Thoracic aorta (tissue), 2 donors: ENCODE results near the gene ENTHD1. TPM values are rescaled to one million over a fixed set of nuclear protein-coding genes. Genes with fewer than 3 reads are reported as not detected.

Experiments
- ATAC-seq: fragments of 150-250 bp; one replicate; pipeline ENCODE4 v1.8.0; 2017; ENCODE audit warnings: low read depth; ENCODE audit not compliant: insufficient number of reproducible peaks, low FRiP score
- DNase-seq: peaks from one replicate; pipeline ENCODE4 v3.0.0-alpha.2; 2020; ENCODE audit warnings: low spot score
- H3K27ac ChIP-seq, 2 donors: fragments of 200-600 bp; sonication (generic); 1 replicate in 1 of 2; 2 replicates in 1 of 2; pipeline ENCODE4 v1.5.1; 2016; ENCODE audit warnings: mild to moderate bottlenecking in 2 of 2, moderate library complexity in 2 of 2
- H3K27me3 ChIP-seq: fragments of 200-600 bp; sonication (generic); replicated peaks from 2 replicates; pipeline ENCODE4 v1.6.0; 2016; ENCODE audit warnings: mild to moderate bottlenecking; ENCODE audit not compliant: insufficient read depth
- H3K36me3 ChIP-seq: fragments of 200-600 bp; sonication (generic); one replicate; pipeline ENCODE4 v1.5.1; 2016
- H3K4me1 ChIP-seq, 2 donors: fragments of 200-600 bp; sonication (generic); 1 replicate in 1 of 2; 2 replicates in 1 of 2; pipeline versions ENCODE4 v1.5.1 to v1.6.0; 2016; ENCODE audit warnings: low read depth in 2 of 2, mild to moderate bottlenecking in 1 of 2; ENCODE audit not compliant: control insufficient read depth in 1 of 2
- H3K4me3 ChIP-seq: fragments of 200-600 bp; sonication (generic); 2 replicates; pipeline ENCODE4 v1.5.1; 2016; ENCODE audit warnings: mild to moderate bottlenecking
- H3K9me3 ChIP-seq: fragments of 200-600 bp; sonication (generic); 2 replicates; pipeline ENCODE4 v1.5.1; 2016
- total RNA-seq, 2 donors: library from RNA; depleted of rRNA; stranded (reverse); fragments of >200 nt; gene quantifications; one replicate each; pipeline versions ENCODE4 v1.1.0 to v1.2.3, GENCODE V29; 2016
- TF ChIP-seq, protein P1 (sequence below): fragments of 200-600 bp; sonication (generic); IDR thresholded peaks from one replicate; pipeline ENCODE4 v1.5.1; 2019; ENCODE audit warnings: antibody characterized with exemption

ENTHD1 gene, protein sequence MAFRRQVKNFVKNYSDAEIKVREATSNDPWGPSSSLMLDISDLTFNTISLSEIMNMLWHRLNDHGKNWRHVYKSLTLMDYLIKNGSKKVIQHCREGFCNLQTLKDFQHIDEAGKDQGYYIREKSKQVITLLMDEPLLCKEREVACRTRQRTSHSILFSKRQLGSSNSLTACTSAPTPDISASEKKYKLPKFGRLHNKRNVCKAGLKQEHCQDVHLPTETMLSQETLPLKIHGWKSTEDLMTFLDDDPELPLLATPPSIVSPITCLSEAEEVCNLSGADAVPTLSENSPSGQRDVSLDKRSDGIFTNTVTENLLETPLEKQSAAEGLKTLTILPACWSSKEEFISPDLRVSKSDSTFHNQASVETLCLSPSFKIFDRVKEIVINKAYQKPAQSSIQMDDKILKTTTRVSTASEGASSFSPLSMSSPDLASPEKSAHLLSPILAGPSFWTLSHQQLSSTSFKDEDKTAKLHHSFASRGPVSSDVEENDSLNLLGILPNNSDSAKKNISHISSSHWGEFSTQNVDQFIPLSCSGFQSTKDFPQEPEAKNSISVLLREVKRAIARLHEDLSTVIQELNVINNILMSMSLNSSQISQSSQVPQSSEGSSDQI
- not detected for total RNA-seq

GRCh38 chr22:39893526-39893925 lies at the start of gene ENTHD1:
Gene ENTHD1, minus strand, starts transcription at chr22:39893760. Its CDS starts 6,012 bp downstream, at chr22:39887748.
- Histone ChIP-seq H3K27me3 (no peaks in the 10 kb centered on the region), H3K9me3 (no peaks in the 10 kb centered on the region), H3K27ac (no peak within 1 kb of the TSS), H3K4me3 (no peak within 1 kb of the TSS), H3K36me3 (no peaks in the 10 kb centered on the region), H3K4me1 (no peaks in the 10 kb centered on the region)
- no peak for ATAC-seq
- TF ChIP-seq, protein P1, sequence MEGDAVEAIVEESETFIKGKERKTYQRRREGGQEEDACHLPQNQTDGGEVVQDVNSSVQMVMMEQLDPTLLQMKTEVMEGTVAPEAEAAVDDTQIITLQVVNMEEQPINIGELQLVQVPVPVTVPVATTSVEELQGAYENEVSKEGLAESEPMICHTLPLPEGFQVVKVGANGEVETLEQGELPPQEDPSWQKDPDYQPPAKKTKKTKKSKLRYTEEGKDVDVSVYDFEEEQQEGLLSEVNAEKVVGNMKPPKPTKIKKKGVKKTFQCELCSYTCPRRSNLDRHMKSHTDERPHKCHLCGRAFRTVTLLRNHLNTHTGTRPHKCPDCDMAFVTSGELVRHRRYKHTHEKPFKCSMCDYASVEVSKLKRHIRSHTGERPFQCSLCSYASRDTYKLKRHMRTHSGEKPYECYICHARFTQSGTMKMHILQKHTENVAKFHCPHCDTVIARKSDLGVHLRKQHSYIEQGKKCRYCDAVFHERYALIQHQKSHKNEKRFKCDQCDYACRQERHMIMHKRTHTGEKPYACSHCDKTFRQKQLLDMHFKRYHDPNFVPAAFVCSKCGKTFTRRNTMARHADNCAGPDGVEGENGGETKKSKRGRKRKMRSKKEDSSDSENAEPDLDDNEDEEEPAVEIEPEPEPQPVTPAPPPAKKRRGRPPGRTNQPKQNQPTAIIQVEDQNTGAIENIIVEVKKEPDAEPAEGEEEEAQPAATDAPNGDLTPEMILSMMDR = no peak
- DNase-seq = no peak

DNA sequence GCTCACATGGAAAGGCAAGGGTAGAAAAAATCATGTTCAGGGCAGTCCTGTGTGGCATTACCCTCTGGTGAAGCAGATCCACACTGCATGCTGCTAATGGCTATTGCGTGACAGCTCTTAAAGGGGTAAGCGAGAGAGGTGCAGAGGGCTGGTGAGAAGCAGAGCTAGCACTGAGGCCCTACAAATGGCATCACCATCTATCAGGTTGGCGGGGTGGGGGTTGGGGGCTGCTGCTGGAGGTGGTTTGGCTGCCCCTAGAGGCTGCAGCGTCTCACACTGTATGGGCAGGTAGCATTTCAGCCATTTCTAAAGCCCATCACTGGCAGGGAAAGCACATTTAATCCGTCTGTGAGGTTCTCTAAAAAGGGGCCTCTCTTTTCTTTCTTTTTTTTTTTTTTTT lies 49.8 kb upstream of the ENTHD1 start:
- H3K27me3 ChIP-seq = no peaks in the 10 kb centered on the region
- H3K4me3 ChIP-seq = no peak overlapping the region
- no peaks in the 10 kb centered on the region for H3K36me3 ChIP-seq
- no peaks in the 10 kb centered on the region for H3K9me3 ChIP-seq
- ATAC-seq = no peak
- no peaks in the 10 kb centered on the region for H3K4me1 ChIP-seq
- TF ChIP-seq, protein P1 = no peak
- H3K27ac ChIP-seq = no peak overlapping the region
- no peak for DNase-seq

- Histone ChIP-seq H3K9me3 (no peaks in the 10 kb centered on the region), H3K27me3 (no peaks in the 10 kb centered on the region), H3K4me1 (no peaks in the 10 kb centered on the region), H3K36me3 (no peaks in the 10 kb centered on the region), H3K4me3 (no peak overlapping the region), H3K27ac (no peak overlapping the region)
- DNase-seq (no peak), ATAC-seq (no peak)
- TF ChIP-seq, protein P1 = no peak
Measured at GRCh38 chr22:39942439-39943230, 49.1 kb upstream of the ENTHD1 start.

DNA sequence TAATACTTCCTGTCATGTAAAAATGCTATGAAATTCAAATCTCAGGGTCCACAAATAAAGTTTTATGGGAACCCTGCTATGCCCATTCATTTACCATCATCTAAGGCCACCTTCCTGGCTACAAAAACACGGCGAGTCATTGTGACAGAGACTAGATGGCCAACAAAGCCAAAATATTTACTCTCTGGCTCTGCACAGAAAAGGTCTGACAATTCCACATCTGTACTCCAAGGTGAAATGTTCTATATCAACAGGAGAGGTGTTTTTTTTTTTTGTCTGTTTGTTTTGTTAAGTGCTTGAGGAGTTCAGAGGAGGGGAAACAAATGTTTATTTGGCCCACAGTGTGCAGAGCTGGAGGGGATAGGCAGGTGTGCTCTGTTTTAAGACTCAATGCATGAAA lies 48.0 kb upstream of the ENTHD1 start:
- no peaks in the 10 kb centered on the region for H3K36me3 ChIP-seq
- DNase-seq (no peak), ATAC-seq (no peak)
- no peak overlapping the region for H3K27ac ChIP-seq
- TF ChIP-seq, protein P1 = no peak
- H3K9me3 ChIP-seq = no peaks in the 10 kb centered on the region
- H3K4me1 ChIP-seq = no peaks in the 10 kb centered on the region
- no peak overlapping the region for H3K4me3 ChIP-seq
- H3K27me3 ChIP-seq = no peaks in the 10 kb centered on the region

DNA sequence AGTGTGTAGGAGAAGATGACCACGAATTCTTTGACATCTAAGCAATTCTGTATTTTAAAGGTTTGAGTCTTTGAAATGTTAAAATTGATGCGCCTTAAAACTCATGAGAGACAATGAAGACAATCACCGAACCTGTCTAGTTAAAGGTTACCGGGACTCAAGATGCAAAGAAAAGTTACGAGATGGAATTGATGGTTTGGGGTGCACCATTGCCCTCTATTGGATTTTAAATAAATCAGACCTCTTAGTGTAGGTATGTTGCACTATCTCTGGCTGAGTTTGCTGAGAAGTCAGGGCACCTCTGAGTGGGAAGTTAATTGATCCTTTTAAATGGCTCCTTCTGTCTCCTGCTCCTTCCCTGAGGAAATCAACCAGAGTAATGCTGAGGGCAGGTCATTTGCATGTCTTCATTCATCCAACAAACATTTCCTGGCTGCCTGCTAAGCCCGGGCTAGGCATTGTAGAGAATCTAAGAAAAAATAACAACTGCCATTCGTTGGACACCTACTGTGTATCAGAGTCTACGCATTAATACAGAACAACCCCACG lies 47.3 kb upstream of the ENTHD1 start:
- TF ChIP-seq, protein P1 = no peak
- Histone ChIP-seq H3K27ac (no peak overlapping the region), H3K4me3 (no peak overlapping the region), H3K36me3 (no peaks in the 10 kb centered on the region), H3K9me3 (no peaks in the 10 kb centered on the region), H3K27me3 (no peaks in the 10 kb centered on the region), H3K4me1 (no peaks in the 10 kb centered on the region)
- DNase-seq = no peak
- ATAC-seq = no peak
